RWPE2 (cell line): Measurements from ENCODE around the gene BRME1.
A peak's percentile ranks its signal among the peaks of the same experiment; 100 is the strongest.

ENCODE experiments used
- ATAC-seq: fragments of 200-7000 bp; cut with Tn5 transposase; 3 replicates; pipeline ENCODE4 v1.9.1; 2021; ENCODE audit warnings: low read depth
- DNase-seq: peaks from one replicate; pipeline ENCODE4 v3.0.0-alpha.2; 2020; ENCODE audit warnings: low spot score
- H3K27ac ChIP-seq: fragments of 450-650 bp; 2 replicates; pipeline ENCODE4 v1.5.1; 2017; ENCODE audit warnings: mild to moderate bottlenecking; ENCODE audit not compliant: poor library complexity, severe bottlenecking
- H3K27me3 ChIP-seq: fragments of 250-450 bp; sonication (Bioruptor Pico); 2 replicates; pipeline ENCODE4 v1.5.1; 2021; ENCODE audit warnings: mild to moderate bottlenecking, moderate library complexity; ENCODE audit not compliant: insufficient read depth, poor library complexity, severe bottlenecking
- H3K36me3 ChIP-seq: fragments of 250-450 bp; sonication (Bioruptor Pico); 2 replicates; pipeline ENCODE4 v1.5.1; 2020; ENCODE audit warnings: low read depth, mild to moderate bottlenecking, moderate library complexity
- H3K4me1 ChIP-seq: fragments of 250-450 bp; sonication (Bioruptor Pico); 2 replicates; pipeline ENCODE4 v1.5.1; 2021; ENCODE audit warnings: mild to moderate bottlenecking, moderate library complexity; ENCODE audit not compliant: insufficient read depth, poor library complexity, severe bottlenecking
- H3K4me3 ChIP-seq: fragments of 250-450 bp; sonication (Bioruptor Pico); 2 replicates; pipeline ENCODE4 v1.5.1; 2021; ENCODE audit warnings: mild to moderate bottlenecking, moderate library complexity; ENCODE audit not compliant: severe bottlenecking
- H3K9me3 ChIP-seq: fragments of 250-450 bp; sonication (Bioruptor Pico); 2 replicates; pipeline ENCODE4 v1.5.1; 2021; ENCODE audit warnings: mild to moderate bottlenecking, moderate library complexity; ENCODE audit not compliant: severe bottlenecking
- CTCF ChIP-seq: fragments of 450-650 bp; IDR thresholded peaks from one replicate; pipeline ENCODE4 v1.5.1; 2017; ENCODE audit warnings: mild to moderate bottlenecking, moderate library complexity; ENCODE audit not compliant: poor library complexity, severe bottlenecking

The BRME1 gene

DNA sequence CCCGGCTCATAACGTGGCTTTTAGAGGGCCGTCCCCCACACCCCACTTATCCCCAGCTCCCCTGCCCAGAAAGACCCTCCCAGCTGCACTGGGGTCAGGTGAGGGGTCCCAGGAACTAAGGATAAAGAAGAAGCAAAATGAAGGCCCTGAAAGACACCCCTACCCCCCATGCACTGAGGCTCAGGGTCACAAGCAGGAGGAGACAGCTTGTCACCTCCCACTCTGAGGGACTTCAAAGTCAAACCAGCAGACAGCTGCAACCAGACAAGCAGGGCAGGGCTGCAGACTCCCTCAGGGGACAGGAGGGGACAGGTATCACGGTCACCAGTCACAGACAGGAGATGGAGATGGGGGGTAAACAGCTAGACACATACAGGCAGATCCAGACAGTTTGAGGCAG, 35.0 kb downstream of the BRME1 start:
- H3K36me3 ChIP-seq, result no peaks in the 10 kb centered on the region
- no peak overlapping the region for H3K4me3 ChIP-seq
- no peaks in the 10 kb centered on the region for H3K9me3 ChIP-seq
- no peak for TF ChIP-seq CTCF
- ATAC-seq (no peak), DNase-seq (no peak)
- H3K4me1 ChIP-seq, result no peaks in the 10 kb centered on the region
- peaks cover 4% of the 10 kb centered on the region for H3K27me3 ChIP-seq
- no peak overlapping the region for H3K27ac ChIP-seq

DNA sequence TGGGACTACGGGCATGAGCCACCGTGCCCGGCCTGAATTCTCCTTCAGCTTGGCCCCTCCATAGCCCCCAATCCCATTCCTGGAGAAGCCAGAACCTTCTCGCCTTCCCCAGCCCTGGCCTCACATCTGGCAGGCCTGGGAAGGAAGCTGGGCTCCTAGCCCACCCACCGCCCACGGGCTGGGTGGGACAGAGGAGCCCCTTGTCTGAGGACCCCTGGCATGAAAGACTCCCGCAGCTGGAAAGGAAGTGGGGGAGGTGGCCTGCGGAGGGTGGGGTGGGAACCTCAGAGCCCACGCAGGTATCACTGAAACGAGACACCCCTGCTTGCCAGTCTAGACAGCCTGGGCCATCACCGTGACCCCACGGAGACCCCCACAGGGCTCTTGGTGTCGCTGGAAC, 36.6 kb downstream of the BRME1 start:
- no peak overlapping the region for H3K4me3 ChIP-seq
- H3K36me3 ChIP-seq, result no peaks in the 10 kb centered on the region
- ATAC-seq (no peak), DNase-seq (no peak)
- no peak for TF ChIP-seq CTCF
- H3K4me1 ChIP-seq, result no peaks in the 10 kb centered on the region
- H3K27ac ChIP-seq, result no peak overlapping the region
- H3K9me3 ChIP-seq, result no peaks in the 10 kb centered on the region
- peaks cover 4% of the 10 kb centered on the region for H3K27me3 ChIP-seq

DNA sequence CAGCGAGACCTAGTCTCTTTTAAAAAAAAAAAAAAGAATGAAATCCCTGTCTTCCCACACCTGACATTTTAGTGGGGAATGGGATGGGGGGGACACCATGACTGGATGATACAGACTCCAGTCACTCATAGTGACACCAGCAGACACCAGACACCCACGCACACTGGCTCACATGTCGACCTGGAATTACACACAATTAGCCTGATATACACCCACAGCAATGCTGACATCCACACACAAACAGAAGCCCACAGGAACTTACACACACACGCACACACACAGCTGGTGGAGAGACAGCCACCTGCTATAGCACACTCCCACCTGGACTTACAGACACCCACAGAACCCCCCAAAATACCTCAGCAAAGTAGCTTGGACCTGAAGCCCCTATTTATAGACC, 37.3 kb downstream of the BRME1 start:
- no peaks in the 10 kb centered on the region for H3K4me1 ChIP-seq
- no peak for TF ChIP-seq CTCF
- H3K36me3 ChIP-seq, result no peaks in the 10 kb centered on the region
- peaks cover 4% of the 10 kb centered on the region for H3K27me3 ChIP-seq
- H3K9me3 ChIP-seq, result no peaks in the 10 kb centered on the region
- H3K27ac ChIP-seq, result no peak overlapping the region
- DNase-seq, result no peak
- no peak overlapping the region for H3K4me3 ChIP-seq
- no peak for ATAC-seq

DNA sequence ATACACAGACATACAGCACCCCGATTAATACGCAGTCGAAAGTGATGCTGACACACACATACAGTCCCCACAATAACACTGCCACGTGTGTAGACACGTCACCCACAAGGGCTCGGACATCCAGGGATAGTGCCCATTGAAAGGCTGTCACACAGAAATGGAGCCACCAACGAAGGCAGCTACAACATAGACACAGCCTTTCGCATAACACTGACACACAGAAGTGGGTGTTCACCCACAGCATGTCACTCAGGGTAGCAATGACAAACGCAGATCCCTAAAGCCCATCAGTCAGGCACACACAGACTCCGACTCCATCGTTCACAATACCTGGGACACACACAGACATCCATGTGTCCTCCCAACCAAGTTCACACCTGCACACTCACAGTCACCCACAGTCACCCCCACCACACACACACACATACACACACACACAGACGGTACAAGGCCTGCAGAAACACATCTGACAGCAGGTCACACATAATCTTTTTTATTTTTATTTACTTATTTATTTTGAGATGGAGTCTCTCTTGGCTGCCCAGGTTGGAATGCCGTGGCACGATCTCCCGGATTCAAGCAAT, 39.4 kb downstream of the BRME1 start:
- Histone ChIP-seq H3K4me3 (peak overlapping the region; percentile 31), H3K4me1 (peaks cover 3% of the 10 kb centered on the region), H3K27ac (no peak overlapping the region), H3K36me3 (no peaks in the 10 kb centered on the region), H3K27me3 (peaks cover 4% of the 10 kb centered on the region), H3K9me3 (no peaks in the 10 kb centered on the region)
- ATAC-seq (no peak), DNase-seq (no peak)
- no peak for TF ChIP-seq CTCF

GRCh38 chr19:13865571-13866462, 40.1 kb downstream of the BRME1 start:
- no peak for TF ChIP-seq CTCF
- DNase-seq, result peak; percentile 59
- Histone ChIP-seq H3K4me3 (peak overlapping the region; percentile 31), H3K27me3 (peaks cover 4% of the 10 kb centered on the region), H3K9me3 (no peaks in the 10 kb centered on the region), H3K4me1 (peaks cover 5% of the 10 kb centered on the region), H3K27ac (no peak overlapping the region), H3K36me3 (no peaks in the 10 kb centered on the region)
- ATAC-seq, result no peak
